K562 (cell line): ENCODE results near the gene ETV7. TPM values are rescaled to one million over a fixed set of nuclear protein-coding genes. Genes with fewer than 3 reads are reported as not detected.
A peak's percentile ranks its signal among the peaks of the same experiment; 100 is the strongest.

Source experiments
- ARID2 ChIP-seq: fragments of 450-650 bp; IDR thresholded peaks from 2 replicates; pipeline ENCODE4 v1.6.1; 2017; ENCODE audit warnings: antibody characterized with exemption, mild to moderate bottlenecking
- BCOR ChIP-seq: fragments of 450-650 bp; IDR thresholded peaks from 2 replicates; pipeline ENCODE4 v1.6.1; 2016
- DDX20 ChIP-seq: fragments of 450-650 bp; IDR thresholded peaks from 2 replicates; pipeline ENCODE4 v1.6.1; 2016; ENCODE audit warnings: missing genetic modification characterization, low read depth, mild to moderate bottlenecking, missing compliant biosample characterization, moderate library complexity
- ESRRB ChIP-seq: fragments of 250-450 bp; sonication (Bioruptor Pico); IDR thresholded peaks from 2 replicates; pipeline ENCODE4 v1.5.0; 2020; ENCODE audit warnings: mild to moderate bottlenecking, moderate library complexity, borderline replicate concordance
- KAT7 ChIP-seq: sonication (generic); formaldehyde crosslinking; IDR thresholded peaks from 2 replicates; pipeline ENCODE4 v1.8.0; 2022; ENCODE audit warnings: missing genetic modification reagents, mild to moderate bottlenecking, borderline replicate concordance
- NR1H2 ChIP-seq: sonication (generic); formaldehyde crosslinking; IDR thresholded peaks from 2 replicates; pipeline ENCODE4 v1.4.0; 2020; ENCODE audit warnings: mild to moderate bottlenecking, missing genetic modification reagents
- NR2C2 ChIP-seq, 2 experiments: fragments of 200-800 bp in 1 of 2; sonication (Bioruptor generic) in 1 of 2; sonication (generic) in 1 of 2; formaldehyde crosslinking in 1 of 2; IDR thresholded peaks; 2 replicates each; pipeline versions ENCODE4 v1.6.1 to v1.8.0; 2016 to 2022; ENCODE audit warnings: mild to moderate bottlenecking in 1 of 2, missing compliant biosample characterization in 1 of 2, missing genetic modification characterization in 1 of 2, missing genetic modification reagents in 1 of 2
- POLR2G ChIP-seq: fragments of 200-400 bp; formaldehyde crosslinking; IDR thresholded peaks from 2 replicates; pipeline ENCODE4 v1.6.1; 2017; ENCODE audit warnings: low read depth, mild to moderate bottlenecking, antibody characterized with exemption, low read length, moderate library complexity
- ZBED1 ChIP-seq: IDR thresholded peaks from 2 replicates; pipeline ENCODE4 v1.6.1; 2014
- ZNF707 ChIP-seq: fragments of 250-450 bp; sonication (Bioruptor Pico); conservative IDR thresholded peaks from 2 replicates; pipeline ENCODE4 v1.8.0; 2022; ENCODE audit warnings: inconsistent platforms, mild to moderate bottlenecking, moderate library complexity
- polyA plus RNA-seq, 8 experiments: library from polyadenylated mRNA; depleted of rRNA in 4 of 8; stranded (reverse) in 5 of 8; unstranded in 3 of 8; fragments of >200 nt; fragmentation: Nextera tagmentation in 2 of 8; fragmentation: Illumina TruSeq in 1 of 8; extraction: Ambion mirVana in 2 of 8; extraction: Trizol in 1 of 8; gene quantifications; 2 replicates each; pipeline versions ENCODE4 v1.2.1 to v1.2.3, GENCODE V29; 2011 to 2014; ENCODE audit warnings: inconsistent platforms in 1 of 8, missing spikeins in 1 of 8
- total RNA-seq, 7 experiments: library from RNA; depleted of rRNA in 6 of 7; stranded (reverse); fragments of >200 nt in 6 of 7; fragmentation: Illumina TruSeq in 2 of 7; extraction: Trizol in 2 of 7; gene quantifications; 2 replicates each; pipeline versions ENCODE4 v1.2.1 to v1.2.3, GENCODE V29; 2011 to 2021; ENCODE audit warnings: low replicate concordance in 1 of 7
- TF ChIP-seq, protein P1 (sequence below): fragments of 250-450 bp; sonication (Bioruptor Pico); IDR thresholded peaks from 2 replicates; pipeline ENCODE4 v1.9.0; 2021; ENCODE audit warnings: mild to moderate bottlenecking, inconsistent platforms
- TF ChIP-seq, protein P2 (sequence below): IDR thresholded peaks from 2 replicates; pipeline ENCODE4 v1.6.1; 2012; ENCODE audit warnings: low read depth, low read length, improper control_type of control experiment, borderline replicate concordance
- TF ChIP-seq, protein P3 (sequence below): IDR thresholded peaks from 2 replicates; pipeline ENCODE4 v1.6.1; 2014; ENCODE audit warnings: antibody characterized with exemption
- TF ChIP-seq, protein P4 (sequence below): fragments of 450-650 bp; IDR thresholded peaks from 2 replicates; pipeline ENCODE4 v1.7.0; 2016; ENCODE audit warnings: borderline replicate concordance
- TF ChIP-seq, protein P5 (sequence below): fragments of 450-650 bp; IDR thresholded peaks from 2 replicates; pipeline ENCODE4 v1.6.1; 2016
- TF ChIP-seq, protein P6 (sequence below): sonication (generic); formaldehyde crosslinking; IDR thresholded peaks from 2 replicates; pipeline ENCODE4 v1.8.0; 2022; ENCODE audit warnings: missing genetic modification reagents, mild to moderate bottlenecking, moderate library complexity, borderline replicate concordance

ETV7 gene
- total and polyA plus RNA-seq, 9 of the 15 experiments (the other 6 are each of a cell fraction or from before 2014, with no cell fraction given), result 0.07 to 0.22 (median 0.14) TPM; not detected in 3

DNA sequence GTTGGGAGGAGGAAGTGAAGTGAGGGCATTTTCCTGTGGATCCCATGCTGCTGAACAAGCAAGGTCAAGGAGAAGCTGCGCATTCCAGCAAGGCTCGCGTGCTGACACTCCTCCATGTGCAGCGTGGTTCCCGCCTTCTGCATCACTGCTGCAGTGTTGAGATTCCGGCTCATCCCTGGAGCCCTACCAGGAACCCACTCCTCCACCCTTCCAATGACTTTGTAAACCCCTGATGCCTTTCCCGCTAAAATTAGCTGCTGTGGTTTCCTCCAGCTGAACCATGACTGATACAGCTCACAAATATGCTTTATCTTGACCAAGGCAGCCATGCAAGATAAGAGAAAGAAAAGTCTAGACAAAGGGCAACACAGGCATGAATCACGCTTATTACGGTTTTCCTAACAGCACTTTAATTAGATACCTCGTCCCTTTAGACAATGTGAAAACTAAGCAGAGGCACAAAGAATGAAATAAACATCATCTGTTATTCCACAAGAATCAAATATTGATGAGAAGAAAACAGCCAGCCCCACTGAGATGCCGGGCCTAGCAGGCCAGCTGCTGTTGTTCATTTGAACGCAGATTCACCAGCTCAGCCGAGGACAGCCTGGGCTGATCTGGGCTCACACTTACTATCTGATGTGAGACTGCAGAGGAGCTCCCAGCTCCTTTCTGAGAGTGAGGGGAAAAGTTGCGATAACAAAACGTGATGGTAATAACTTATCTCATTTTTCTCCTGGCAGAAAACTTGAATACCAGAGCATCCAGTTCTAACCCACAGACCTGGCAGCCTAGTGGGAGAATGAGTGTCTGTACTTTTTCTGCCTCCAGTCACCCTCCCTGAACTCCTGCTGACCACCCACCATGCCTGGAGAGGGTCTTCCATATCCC lies 36.5 kb downstream of the ETV7 start (continued):
- TF ChIP-seq, protein P1, sequence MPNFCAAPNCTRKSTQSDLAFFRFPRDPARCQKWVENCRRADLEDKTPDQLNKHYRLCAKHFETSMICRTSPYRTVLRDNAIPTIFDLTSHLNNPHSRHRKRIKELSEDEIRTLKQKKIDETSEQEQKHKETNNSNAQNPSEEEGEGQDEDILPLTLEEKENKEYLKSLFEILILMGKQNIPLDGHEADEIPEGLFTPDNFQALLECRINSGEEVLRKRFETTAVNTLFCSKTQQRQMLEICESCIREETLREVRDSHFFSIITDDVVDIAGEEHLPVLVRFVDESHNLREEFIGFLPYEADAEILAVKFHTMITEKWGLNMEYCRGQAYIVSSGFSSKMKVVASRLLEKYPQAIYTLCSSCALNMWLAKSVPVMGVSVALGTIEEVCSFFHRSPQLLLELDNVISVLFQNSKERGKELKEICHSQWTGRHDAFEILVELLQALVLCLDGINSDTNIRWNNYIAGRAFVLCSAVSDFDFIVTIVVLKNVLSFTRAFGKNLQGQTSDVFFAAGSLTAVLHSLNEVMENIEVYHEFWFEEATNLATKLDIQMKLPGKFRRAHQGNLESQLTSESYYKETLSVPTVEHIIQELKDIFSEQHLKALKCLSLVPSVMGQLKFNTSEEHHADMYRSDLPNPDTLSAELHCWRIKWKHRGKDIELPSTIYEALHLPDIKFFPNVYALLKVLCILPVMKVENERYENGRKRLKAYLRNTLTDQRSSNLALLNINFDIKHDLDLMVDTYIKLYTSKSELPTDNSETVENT, result no peak
- no peak for TF ChIP-seq POLR2G
- no peak for TF ChIP-seq NR2C2 (CRISPR knock-in tag; IDR thresholded peaks at IDR 0.05)
- peak; percentile 32; the same call in 1 of the 2 replicates for TF ChIP-seq NR2C2 (tag; IDR thresholded peaks at IDR 0.05)
- TF ChIP-seq KAT7 (CRISPR knock-in tag), result no peak
- TF ChIP-seq ARID2, result no peak
- TF ChIP-seq, protein P2, sequence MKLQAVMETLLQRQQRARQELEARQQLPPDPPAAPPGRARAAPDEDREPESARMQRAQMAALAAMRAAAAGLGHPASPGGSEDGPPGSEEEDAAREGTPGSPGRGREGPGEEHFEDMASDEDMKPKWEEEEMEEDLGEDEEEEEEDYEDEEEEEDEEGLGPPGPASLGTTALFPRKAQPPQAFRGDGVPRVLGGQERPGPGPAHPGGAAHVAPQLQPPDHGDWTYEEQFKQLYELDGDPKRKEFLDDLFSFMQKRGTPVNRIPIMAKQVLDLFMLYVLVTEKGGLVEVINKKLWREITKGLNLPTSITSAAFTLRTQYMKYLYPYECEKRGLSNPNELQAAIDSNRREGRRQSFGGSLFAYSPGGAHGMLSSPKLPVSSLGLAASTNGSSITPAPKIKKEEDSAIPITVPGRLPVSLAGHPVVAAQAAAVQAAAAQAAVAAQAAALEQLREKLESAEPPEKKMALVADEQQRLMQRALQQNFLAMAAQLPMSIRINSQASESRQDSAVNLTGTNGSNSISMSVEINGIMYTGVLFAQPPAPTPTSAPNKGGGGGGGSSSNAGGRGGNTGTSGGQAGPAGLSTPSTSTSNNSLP, result peak; percentile 69; the same call in 1 of the 2 replicates
- no peak for TF ChIP-seq ESRRB (CRISPR knock-in tag)
- TF ChIP-seq, protein P3, sequence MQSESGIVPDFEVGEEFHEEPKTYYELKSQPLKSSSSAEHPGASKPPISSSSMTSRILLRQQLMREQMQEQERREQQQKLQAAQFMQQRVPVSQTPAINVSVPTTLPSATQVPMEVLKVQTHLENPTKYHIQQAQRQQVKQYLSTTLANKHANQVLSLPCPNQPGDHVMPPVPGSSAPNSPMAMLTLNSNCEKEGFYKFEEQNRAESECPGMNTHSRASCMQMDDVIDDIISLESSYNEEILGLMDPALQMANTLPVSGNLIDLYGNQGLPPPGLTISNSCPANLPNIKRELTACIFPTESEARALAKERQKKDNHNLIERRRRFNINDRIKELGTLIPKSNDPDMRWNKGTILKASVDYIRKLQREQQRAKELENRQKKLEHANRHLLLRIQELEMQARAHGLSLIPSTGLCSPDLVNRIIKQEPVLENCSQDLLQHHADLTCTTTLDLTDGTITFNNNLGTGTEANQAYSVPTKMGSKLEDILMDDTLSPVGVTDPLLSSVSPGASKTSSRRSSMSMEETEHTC, result peak; percentile 83
- peak; percentile 97 for TF ChIP-seq BCOR
- TF ChIP-seq, protein P4, sequence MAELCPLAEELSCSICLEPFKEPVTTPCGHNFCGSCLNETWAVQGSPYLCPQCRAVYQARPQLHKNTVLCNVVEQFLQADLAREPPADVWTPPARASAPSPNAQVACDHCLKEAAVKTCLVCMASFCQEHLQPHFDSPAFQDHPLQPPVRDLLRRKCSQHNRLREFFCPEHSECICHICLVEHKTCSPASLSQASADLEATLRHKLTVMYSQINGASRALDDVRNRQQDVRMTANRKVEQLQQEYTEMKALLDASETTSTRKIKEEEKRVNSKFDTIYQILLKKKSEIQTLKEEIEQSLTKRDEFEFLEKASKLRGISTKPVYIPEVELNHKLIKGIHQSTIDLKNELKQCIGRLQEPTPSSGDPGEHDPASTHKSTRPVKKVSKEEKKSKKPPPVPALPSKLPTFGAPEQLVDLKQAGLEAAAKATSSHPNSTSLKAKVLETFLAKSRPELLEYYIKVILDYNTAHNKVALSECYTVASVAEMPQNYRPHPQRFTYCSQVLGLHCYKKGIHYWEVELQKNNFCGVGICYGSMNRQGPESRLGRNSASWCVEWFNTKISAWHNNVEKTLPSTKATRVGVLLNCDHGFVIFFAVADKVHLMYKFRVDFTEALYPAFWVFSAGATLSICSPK, result no peak
- no peak for TF ChIP-seq ZNF707 (CRISPR knock-in tag)
- no peak; the same call in 1 of the 2 replicates for TF ChIP-seq NR1H2 (CRISPR knock-in tag)
- TF ChIP-seq, protein P5, sequence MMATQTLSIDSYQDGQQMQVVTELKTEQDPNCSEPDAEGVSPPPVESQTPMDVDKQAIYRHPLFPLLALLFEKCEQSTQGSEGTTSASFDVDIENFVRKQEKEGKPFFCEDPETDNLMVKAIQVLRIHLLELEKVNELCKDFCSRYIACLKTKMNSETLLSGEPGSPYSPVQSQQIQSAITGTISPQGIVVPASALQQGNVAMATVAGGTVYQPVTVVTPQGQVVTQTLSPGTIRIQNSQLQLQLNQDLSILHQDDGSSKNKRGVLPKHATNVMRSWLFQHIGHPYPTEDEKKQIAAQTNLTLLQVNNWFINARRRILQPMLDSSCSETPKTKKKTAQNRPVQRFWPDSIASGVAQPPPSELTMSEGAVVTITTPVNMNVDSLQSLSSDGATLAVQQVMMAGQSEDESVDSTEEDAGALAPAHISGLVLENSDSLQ, result peak; percentile 47
- TF ChIP-seq ZBED1, result peak; percentile 94
- TF ChIP-seq DDX20 (tag), result 0 out of 2 replicates have a peak, but pooled peaks have one; percentile 29
- TF ChIP-seq, protein P6, sequence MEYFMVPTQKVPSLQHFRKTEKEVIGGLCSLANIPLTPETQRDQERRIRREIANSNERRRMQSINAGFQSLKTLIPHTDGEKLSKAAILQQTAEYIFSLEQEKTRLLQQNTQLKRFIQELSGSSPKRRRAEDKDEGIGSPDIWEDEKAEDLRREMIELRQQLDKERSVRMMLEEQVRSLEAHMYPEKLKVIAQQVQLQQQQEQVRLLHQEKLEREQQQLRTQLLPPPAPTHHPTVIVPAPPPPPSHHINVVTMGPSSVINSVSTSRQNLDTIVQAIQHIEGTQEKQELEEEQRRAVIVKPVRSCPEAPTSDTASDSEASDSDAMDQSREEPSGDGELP, result peak; percentile 97
